ENCODE results near the gene NFAT5.
A peak's percentile ranks its signal among the peaks of the same experiment; 100 is the strongest.
"Not testable (repeated sequence)": the region's sequence is repeated elsewhere in the genome, so short reads cannot be mapped to it uniquely, and the experiment has no call there.

NFAT5 gene

GRCh38 chr16:69554495-69554894, 11.3 kb upstream of the NFAT5 start:
- no peak overlapping the region for H3K9ac ChIP-seq (ENCODE audit: low read length in 5 of 5)
- peaks cover 0 to 2% (median 0%) of the 10 kb centered on the region in 5 donors for H3K27me3 ChIP-seq (ENCODE audit: control insufficient read depth in 5 of 5, insufficient read depth in 4 of 5, low read length in 5 of 5)
- H3K4me3 ChIP-seq (ENCODE audit: low read depth in 1 of 5, low read length in 5 of 5): no peak overlapping the region
- peaks cover 0 to 6% (median 0%) of the 10 kb centered on the region in 5 donors for H3K4me1 ChIP-seq (ENCODE audit: control insufficient read depth in 5 of 5, insufficient read depth in 5 of 5, low read length in 5 of 5)
- peaks cover 0 to 3% (median 0%) of the 10 kb centered on the region in 5 donors for H3K9me3 ChIP-seq (ENCODE audit: control insufficient read depth in 5 of 5, low read length in 5 of 5)
- H3K36me3 ChIP-seq (ENCODE audit: control insufficient read depth in 5 of 5, insufficient read depth in 5 of 5, low read length in 5 of 5): no peaks in the 10 kb centered on the region
- H3K27ac ChIP-seq (ENCODE audit: low read depth, low read length): no peak overlapping the region

GRCh38 chr16:69555437-69555836, 10.3 kb upstream of the NFAT5 start:
- Histone ChIP-seq H3K27ac (ENCODE audit: low read depth, low read length) (no peak overlapping the region), H3K4me1 (ENCODE audit: control insufficient read depth in 5 of 5, insufficient read depth in 5 of 5, low read length in 5 of 5) (peaks cover 0 to 6% (median 0%) of the 10 kb centered on the region in 5 donors), H3K9me3 (ENCODE audit: control insufficient read depth in 5 of 5, low read length in 5 of 5) (peaks cover 0 to 3% (median 0%) of the 10 kb centered on the region in 5 donors), H3K4me3 (ENCODE audit: low read depth in 1 of 5, low read length in 5 of 5) (no peak overlapping the region), H3K9ac (ENCODE audit: low read length in 5 of 5) (no peak overlapping the region), H3K36me3 (ENCODE audit: control insufficient read depth in 5 of 5, insufficient read depth in 5 of 5, low read length in 5 of 5) (no peaks in the 10 kb centered on the region), H3K27me3 (ENCODE audit: control insufficient read depth in 5 of 5, insufficient read depth in 4 of 5, low read length in 5 of 5) (peaks cover 0 to 2% (median 0%) of the 10 kb centered on the region in 5 donors)

GRCh38 chr16:69555867-69556266, 9.9 kb upstream of the NFAT5 start:
- no peak overlapping the region for H3K9ac ChIP-seq (ENCODE audit: low read length in 5 of 5)
- H3K27ac ChIP-seq (ENCODE audit: low read depth, low read length): no peak overlapping the region
- peaks cover 0 to under 1% (median 0%) of the 10 kb centered on the region in 5 donors for H3K27me3 ChIP-seq (ENCODE audit: control insufficient read depth in 5 of 5, insufficient read depth in 4 of 5, low read length in 5 of 5)
- H3K9me3 ChIP-seq (ENCODE audit: control insufficient read depth in 5 of 5, low read length in 5 of 5): peaks cover 0 to 3% (median 0%) of the 10 kb centered on the region in 5 donors
- no peaks in the 10 kb centered on the region for H3K36me3 ChIP-seq (ENCODE audit: control insufficient read depth in 5 of 5, insufficient read depth in 5 of 5, low read length in 5 of 5)
- H3K4me3 ChIP-seq (ENCODE audit: low read depth in 1 of 5, low read length in 5 of 5): no peak overlapping the region
- peaks cover 0 to 6% (median 0%) of the 10 kb centered on the region in 5 donors for H3K4me1 ChIP-seq (ENCODE audit: control insufficient read depth in 5 of 5, insufficient read depth in 5 of 5, low read length in 5 of 5)

GRCh38 chr16:69559164-69559563, 6.6 kb upstream of the NFAT5 start:
- H3K4me1 ChIP-seq (ENCODE audit: control insufficient read depth in 5 of 5, insufficient read depth in 5 of 5, low read length in 5 of 5): peaks cover 0 to 6% (median 2%) of the 10 kb centered on the region in 5 donors
- no peak overlapping the region for H3K27ac ChIP-seq (ENCODE audit: low read depth, low read length)
- H3K4me3 ChIP-seq (ENCODE audit: low read depth in 1 of 5, low read length in 5 of 5): no peak overlapping the region
- H3K9ac ChIP-seq (ENCODE audit: low read length in 5 of 5): no peak overlapping the region
- no peaks in the 10 kb centered on the region for H3K36me3 ChIP-seq (ENCODE audit: control insufficient read depth in 5 of 5, insufficient read depth in 5 of 5, low read length in 5 of 5)
- H3K27me3 ChIP-seq (ENCODE audit: control insufficient read depth in 5 of 5, insufficient read depth in 4 of 5, low read length in 5 of 5): no peaks in the 10 kb centered on the region
- peaks cover 0 to 3% (median 0%) of the 10 kb centered on the region in 5 donors for H3K9me3 ChIP-seq (ENCODE audit: control insufficient read depth in 5 of 5, low read length in 5 of 5)

- not testable (repeated sequence) for H3K27ac ChIP-seq (ENCODE audit: low read depth, low read length); H3K9me3 ChIP-seq (ENCODE audit: control insufficient read depth in 5 of 5, low read length in 5 of 5); H3K36me3 ChIP-seq (ENCODE audit: control insufficient read depth in 5 of 5, insufficient read depth in 5 of 5, low read length in 5 of 5); H3K27me3 ChIP-seq (ENCODE audit: control insufficient read depth in 5 of 5, insufficient read depth in 4 of 5, low read length in 5 of 5); H3K9ac ChIP-seq (ENCODE audit: low read length in 5 of 5); H3K4me3 ChIP-seq (ENCODE audit: low read depth in 1 of 5, low read length in 5 of 5)
- H3K4me1 ChIP-seq (ENCODE audit: control insufficient read depth in 5 of 5, insufficient read depth in 5 of 5, low read length in 5 of 5): peaks cover 0 to 13% (median 9%) of the 10 kb centered on the region in 5 donors
Observed at GRCh38 chr16:69561367-69561766, 4.4 kb upstream of the NFAT5 start.

GRCh38 chr16:69561901-69562300, 3.9 kb upstream of the NFAT5 start:
- Histone ChIP-seq H3K27ac (ENCODE audit: low read depth, low read length) (no peak overlapping the region), H3K9me3 (ENCODE audit: control insufficient read depth in 5 of 5, low read length in 5 of 5) (peaks cover 0 to 3% (median 0%) of the 10 kb centered on the region in 5 donors), H3K4me3 (ENCODE audit: low read depth in 1 of 5, low read length in 5 of 5) (no peak overlapping the region), H3K9ac (ENCODE audit: low read length in 5 of 5) (no peak overlapping the region), H3K36me3 (ENCODE audit: control insufficient read depth in 5 of 5, insufficient read depth in 5 of 5, low read length in 5 of 5) (no peaks in the 10 kb centered on the region), H3K4me1 (ENCODE audit: control insufficient read depth in 5 of 5, insufficient read depth in 5 of 5, low read length in 5 of 5) (peaks cover 0 to 13% (median 10%) of the 10 kb centered on the region in 5 donors), H3K27me3 (ENCODE audit: control insufficient read depth in 5 of 5, insufficient read depth in 4 of 5, low read length in 5 of 5) (no peaks in the 10 kb centered on the region)

- H3K27ac ChIP-seq (ENCODE audit: low read depth, low read length): no peak overlapping the region
- no peaks in the 10 kb centered on the region for H3K27me3 ChIP-seq (ENCODE audit: control insufficient read depth in 5 of 5, insufficient read depth in 4 of 5, low read length in 5 of 5)
- H3K4me1 ChIP-seq (ENCODE audit: control insufficient read depth in 5 of 5, insufficient read depth in 5 of 5, low read length in 5 of 5): peaks cover under 1 to 22% (median 19%) of the 10 kb centered on the region in 5 donors
- H3K9ac ChIP-seq (ENCODE audit: low read length in 5 of 5): no peak overlapping the region
- H3K9me3 ChIP-seq (ENCODE audit: control insufficient read depth in 5 of 5, low read length in 5 of 5): no peaks in the 10 kb centered on the region
- H3K4me3 ChIP-seq (ENCODE audit: low read depth in 1 of 5, low read length in 5 of 5): no peak overlapping the region
- no peaks in the 10 kb centered on the region for H3K36me3 ChIP-seq (ENCODE audit: control insufficient read depth in 5 of 5, insufficient read depth in 5 of 5, low read length in 5 of 5)
Observed at GRCh38 chr16:69562813-69563212, 3.0 kb upstream of the NFAT5 start.

- H3K27me3 ChIP-seq (ENCODE audit: control insufficient read depth in 5 of 5, insufficient read depth in 4 of 5, low read length in 5 of 5): no peaks in the 10 kb centered on the region
- no peaks in the 10 kb centered on the region for H3K9me3 ChIP-seq (ENCODE audit: control insufficient read depth in 5 of 5, low read length in 5 of 5)
- no peak overlapping the region for H3K4me3 ChIP-seq (ENCODE audit: low read depth in 1 of 5, low read length in 5 of 5)
- H3K4me1 ChIP-seq (ENCODE audit: control insufficient read depth in 5 of 5, insufficient read depth in 5 of 5, low read length in 5 of 5): peaks cover 2 to 32% (median 30%) of the 10 kb centered on the region in 5 donors
- peak overlapping the region in 1 of 5 donors; percentile 88 for H3K9ac ChIP-seq (ENCODE audit: low read length in 5 of 5)
- H3K27ac ChIP-seq (ENCODE audit: low read depth, low read length): peak overlapping the region; percentile 99
- no peaks in the 10 kb centered on the region for H3K36me3 ChIP-seq (ENCODE audit: control insufficient read depth in 5 of 5, insufficient read depth in 5 of 5, low read length in 5 of 5)
Observed at GRCh38 chr16:69563605-69564580, 1.9 kb upstream of the NFAT5 start.

- H3K36me3 ChIP-seq (ENCODE audit: control insufficient read depth in 5 of 5, insufficient read depth in 5 of 5, low read length in 5 of 5): no peaks in the 10 kb centered on the region
- H3K4me1 ChIP-seq (ENCODE audit: control insufficient read depth in 5 of 5, insufficient read depth in 5 of 5, low read length in 5 of 5): peaks cover 2 to 39% (median 33%) of the 10 kb centered on the region in 5 donors
- H3K9ac ChIP-seq (ENCODE audit: low read length in 5 of 5): peak overlapping the region; percentile 77 to 88 (median 86)
- H3K27ac ChIP-seq (ENCODE audit: low read depth, low read length): peak overlapping the region; percentile 99
- no peaks in the 10 kb centered on the region for H3K27me3 ChIP-seq (ENCODE audit: control insufficient read depth in 5 of 5, insufficient read depth in 4 of 5, low read length in 5 of 5)
- no peaks in the 10 kb centered on the region for H3K9me3 ChIP-seq (ENCODE audit: control insufficient read depth in 5 of 5, low read length in 5 of 5)
- peak overlapping the region; percentile 68 to 96 (median 81) for H3K4me3 ChIP-seq (ENCODE audit: low read depth in 1 of 5, low read length in 5 of 5)
Observed at GRCh38 chr16:69564845-69565670, 708 bp upstream of the NFAT5 start.

Data from subcutaneous abdominal adipose tissue (tissue), 5 donors.